Measurements from ENCODE around the gene MYO7A. TPM values are rescaled to one million over a fixed set of nuclear protein-coding genes. Genes with fewer than 3 reads are reported as not detected.

MYO7A gene
- total RNA-seq, 3 donors from 2014 or later, result 4.3 to 23.5 (median 4.5) TPM

DNA sequence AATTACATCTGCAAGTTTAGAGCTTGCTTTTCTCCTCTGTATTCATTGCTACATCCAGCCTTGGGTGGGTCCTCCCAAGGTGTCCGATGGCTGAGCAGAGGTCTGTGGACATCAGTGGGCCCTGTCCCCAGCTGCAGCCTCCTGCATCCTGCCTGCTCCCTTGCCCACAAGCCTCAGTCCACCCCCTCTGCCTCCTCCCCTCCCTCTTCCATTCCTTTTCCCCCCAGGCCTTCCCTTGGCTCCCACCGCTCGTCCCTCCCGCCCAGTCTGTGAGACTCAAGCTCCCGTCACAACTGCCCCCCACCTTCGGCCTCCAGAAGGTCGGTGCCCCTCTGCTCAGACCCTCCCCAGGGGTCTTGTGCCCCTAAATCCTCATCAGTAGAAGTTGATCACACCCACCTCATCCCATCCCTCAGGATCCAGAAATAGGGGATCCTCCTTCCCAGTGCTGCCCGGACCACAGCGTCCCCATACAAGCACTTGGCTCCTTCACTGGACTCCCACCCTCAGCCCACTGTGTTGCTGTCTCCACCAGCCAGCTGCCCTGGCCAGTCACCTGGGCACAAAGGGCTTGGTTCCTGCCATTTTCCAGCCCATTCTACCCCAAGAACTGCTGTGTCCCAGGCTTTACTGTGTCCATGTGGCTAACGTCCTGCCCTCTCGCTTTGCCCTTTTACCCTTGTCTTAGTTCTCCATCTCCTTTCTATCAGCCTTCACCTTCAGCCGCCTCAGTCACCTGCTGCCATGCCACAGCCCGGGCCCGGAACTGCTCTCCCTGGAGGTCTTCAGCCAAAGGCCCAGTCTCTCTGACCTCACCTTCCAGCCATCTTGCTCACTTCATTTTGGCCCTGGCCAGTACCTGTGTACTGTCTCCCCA, 27.6 kb upstream of the MYO7A start:
- no peak overlapping the region for H3K27ac ChIP-seq
- intact Hi-C loops (cut with DNase I; ENCODE audit: low total_unique reads), result no loop called here

DNA sequence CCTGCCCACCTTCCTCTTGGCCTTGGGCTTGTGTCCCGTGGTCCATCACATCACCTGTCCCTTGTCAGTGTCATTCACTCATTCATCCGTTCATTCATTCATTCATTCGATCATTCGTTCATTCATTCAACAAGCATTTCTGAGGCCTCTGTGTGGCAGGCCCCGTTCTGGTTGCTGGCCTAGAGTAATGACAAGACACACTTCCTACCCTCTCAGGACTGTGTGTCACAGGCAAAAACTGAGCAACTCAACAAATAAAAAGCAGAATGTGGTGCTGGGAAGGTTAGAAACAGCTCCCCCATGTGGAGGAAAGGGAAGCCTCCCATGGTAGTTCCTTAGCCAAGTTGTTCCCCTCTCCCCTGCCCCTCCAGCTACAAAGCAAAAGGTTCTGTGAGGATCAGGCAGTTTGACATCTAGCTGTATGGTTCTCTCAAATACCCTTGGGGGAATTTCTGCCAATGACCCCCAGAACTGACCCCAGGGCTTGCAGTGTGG, 27.0 kb upstream of the MYO7A start:
- no peaks in the 10 kb centered on the region for H3K36me3 ChIP-seq
- no peak overlapping the region for H3K27ac ChIP-seq
- H3K4me1 ChIP-seq, result no peaks in the 10 kb centered on the region
- H3K9me3 ChIP-seq, result no peaks in the 10 kb centered on the region
- intact Hi-C loops (cut with DNase I; ENCODE audit: low total_unique reads), result no loop called here
- no peaks in the 10 kb centered on the region for H3K27me3 ChIP-seq
- TF ChIP-seq CTCF (IDR thresholded peaks at IDR 0.05) (no peak), POLR2AphosphoS5 (IDR thresholded peaks at IDR 0.05) (no peak), POLR2A (IDR thresholded peaks at IDR 0.05) (no peak)
- DNase-seq (ENCODE audit: low spot score in 2 of 2), result no peak
- H3K4me3 ChIP-seq, result no peak overlapping the region

More for the DNA sequence above, 27.6 kb upstream of the MYO7A start:
- no peak for DNase-seq (ENCODE audit: low spot score in 2 of 2)
- no peaks in the 10 kb centered on the region for H3K9me3 ChIP-seq
- no peaks in the 10 kb centered on the region for H3K36me3 ChIP-seq
- no peaks in the 10 kb centered on the region for H3K4me1 ChIP-seq
- no peak overlapping the region for H3K4me3 ChIP-seq
- TF ChIP-seq POLR2AphosphoS5 (IDR thresholded peaks at IDR 0.05) (no peak), CTCF (IDR thresholded peaks at IDR 0.05) (no peak)
- H3K27me3 ChIP-seq, result no peaks in the 10 kb centered on the region

DNA sequence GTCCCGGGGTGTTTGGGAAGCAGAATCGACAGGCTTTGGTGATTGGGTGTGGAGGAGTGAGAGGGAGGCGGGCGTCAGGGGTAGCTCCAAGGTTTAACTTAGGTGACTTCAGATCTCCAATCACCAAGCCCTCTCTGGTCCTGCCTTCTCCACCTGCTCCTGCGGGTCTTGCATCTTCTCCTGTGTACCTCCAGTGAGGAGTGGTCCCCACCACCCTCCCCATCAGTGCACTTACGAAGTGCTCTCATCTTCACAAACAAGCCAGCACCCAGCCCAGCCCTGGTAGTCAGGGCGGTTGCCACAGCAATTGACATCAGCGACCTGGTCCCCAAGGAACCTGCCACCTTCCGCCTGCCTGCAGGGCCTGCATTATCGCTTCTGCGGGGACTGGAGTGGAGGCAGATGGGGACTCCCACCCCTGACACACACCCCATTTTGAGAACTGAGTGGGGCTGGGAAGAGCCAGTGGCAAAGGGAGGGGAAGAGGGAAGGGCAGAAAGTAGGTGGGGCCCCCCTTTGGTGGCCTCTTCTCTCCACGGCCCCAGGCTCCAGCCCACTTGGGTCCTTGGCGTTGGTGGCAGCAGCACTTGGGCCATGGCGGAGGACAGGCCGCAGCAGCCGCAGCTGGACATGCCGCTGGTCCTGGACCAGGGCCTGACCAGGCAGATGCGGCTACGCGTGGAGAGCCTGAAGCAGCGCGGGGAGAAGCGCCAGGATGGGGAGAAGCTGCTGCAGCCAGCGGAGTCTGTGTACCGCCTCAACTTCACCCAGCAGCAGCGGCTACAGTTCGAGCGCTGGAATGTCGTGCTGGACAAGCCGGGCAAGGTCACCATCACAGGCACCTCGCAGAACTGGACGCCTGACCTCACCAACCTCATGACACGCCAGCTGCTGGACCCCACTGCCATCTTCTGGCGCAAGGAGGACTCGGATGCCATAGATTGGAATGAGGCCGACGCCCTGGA, 25.5 kb upstream of the MYO7A start, which contains the start of gene OMP:
Gene OMP, plus strand, starts transcription at position 595 of the 965 bp plus-strand sequence. Its CDS starts 0 bp downstream, at position 595.
- H3K4me1 ChIP-seq, result no peaks in the 10 kb centered on the region
- H3K27ac ChIP-seq, result no peak within 1 kb of the TSS
- TF ChIP-seq CTCF (IDR thresholded peaks at IDR 0.05) (no peak), POLR2A (IDR thresholded peaks at IDR 0.05) (no peak), POLR2AphosphoS5 (IDR thresholded peaks at IDR 0.05) (no peak)
- H3K9me3 ChIP-seq, result no peaks in the 10 kb centered on the region
- no peaks in the 10 kb centered on the region for H3K27me3 ChIP-seq
- DNase-seq (ENCODE audit: low spot score in 2 of 2), result no peak
- intact Hi-C loops (cut with DNase I; ENCODE audit: low total_unique reads), result no loop called here
- H3K36me3 ChIP-seq, result no peaks in the 10 kb centered on the region
- no peak within 1 kb of the TSS for H3K4me3 ChIP-seq

DNA sequence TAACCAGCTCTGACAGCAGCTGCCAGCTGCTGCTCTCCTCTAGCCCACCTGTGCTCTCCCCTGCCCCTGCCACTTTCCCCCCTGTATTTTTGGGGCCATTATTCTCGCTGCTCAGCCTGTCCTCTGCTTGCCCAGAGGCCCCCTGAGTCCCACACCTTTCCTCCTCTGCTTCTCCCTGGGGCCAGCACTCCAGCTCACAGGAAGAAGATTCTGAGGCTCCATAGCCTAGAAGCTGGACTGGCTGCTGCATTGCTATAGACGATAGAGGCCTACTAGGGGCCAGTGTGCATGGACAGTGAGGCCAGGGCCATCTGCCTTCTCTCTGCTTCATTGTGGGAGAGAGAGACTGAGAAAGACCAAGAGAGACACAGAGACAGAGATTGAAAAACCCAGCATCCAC, 24.7 kb upstream of the MYO7A start:
- Histone ChIP-seq H3K4me1 (no peaks in the 10 kb centered on the region), H3K36me3 (no peaks in the 10 kb centered on the region), H3K4me3 (no peak overlapping the region), H3K9me3 (no peaks in the 10 kb centered on the region), H3K27ac (no peak overlapping the region), H3K27me3 (no peaks in the 10 kb centered on the region)
- TF ChIP-seq POLR2AphosphoS5 (IDR thresholded peaks at IDR 0.05) (no peak), POLR2A (IDR thresholded peaks at IDR 0.05) (no peak), CTCF (IDR thresholded peaks at IDR 0.05) (no peak)
- intact Hi-C loops (cut with DNase I; ENCODE audit: low total_unique reads), result no loop called here
- no peak for DNase-seq (ENCODE audit: low spot score in 2 of 2)
